Mesothelial cell of epicardium (in vitro differentiated cells): ENCODE results near the gene DNMT1. TPM values are rescaled to one million over a fixed set of nuclear protein-coding genes. Genes with fewer than 3 reads are reported as not detected.

Experiments
- DNase-seq, 2 experiments: peaks; one replicate each; pipeline ENCODE4 v3.0.0; 2021; ENCODE audit warnings: low spot score in 2 of 2; ENCODE audit not compliant: unreplicated experiment in 2 of 2
- H3K27ac Mint-ChIP-seq: 2 replicates; pipeline ENCODE4 v1.8.0; 2021; ENCODE audit warnings: mixed read lengths
- H3K27me3 Mint-ChIP-seq: 2 replicates; pipeline ENCODE4 v1.8.0; 2021; ENCODE audit warnings: low read depth, mixed read lengths
- H3K36me3 Mint-ChIP-seq: 2 replicates; pipeline ENCODE4 v1.8.0; 2021; ENCODE audit warnings: mixed read lengths
- H3K4me1 Mint-ChIP-seq: 2 replicates; pipeline ENCODE4 v1.8.0; 2021; ENCODE audit warnings: mixed read lengths
- H3K4me3 Mint-ChIP-seq: 2 replicates; pipeline ENCODE4 v1.8.0; 2021; ENCODE audit warnings: mild to moderate bottlenecking, moderate library complexity, mixed read lengths
- H3K9me3 Mint-ChIP-seq: 2 replicates; pipeline ENCODE4 v1.8.0; 2021; ENCODE audit warnings: mixed read lengths
- CTCF ChIP-seq: fragments of 200-600 bp; sonication (generic); IDR thresholded peaks from one replicate; pipeline ENCODE4 v1.5.0; 2021; ENCODE audit warnings: antibody characterized with exemption; ENCODE audit not compliant: unreplicated experiment
- total RNA-seq: library from RNA; stranded (reverse); gene quantifications from 3 replicates; pipeline ENCODE4 v1.2.1, GENCODE V29; 2021

DNMT1 gene
- total RNA-seq, 1 donor from 2014 or later = 110 TPM

- Mint-ChIP-seq H3K36me3 (peaks cover 21% of the 10 kb centered on the region), H3K4me1 (no peaks in the 10 kb centered on the region), H3K27ac (no peak overlapping the region), H3K27me3 (peaks cover 11% of the 10 kb centered on the region), H3K4me3 (no peak overlapping the region), H3K9me3 (peaks cover 5% of the 10 kb centered on the region)
- no peak for TF ChIP-seq CTCF
- DNase-seq = no peak
These were observed 102.7 kb downstream of the DNMT1 start for GRCh38 chr19:10091895-10092641.

- Mint-ChIP-seq H3K9me3 (peaks cover 5% of the 10 kb centered on the region), H3K27ac (no peak overlapping the region), H3K4me1 (no peaks in the 10 kb centered on the region), H3K4me3 (no peak overlapping the region), H3K27me3 (peaks cover 11% of the 10 kb centered on the region), H3K36me3 (peaks cover 21% of the 10 kb centered on the region)
- TF ChIP-seq CTCF = no peak
- no peak for DNase-seq
These were observed 103.4 kb downstream of the DNMT1 start for GRCh38 chr19:10091370-10091687.

- peaks cover 5% of the 10 kb centered on the region for H3K9me3 Mint-ChIP-seq
- H3K4me3 Mint-ChIP-seq = no peak overlapping the region
- peaks cover 21% of the 10 kb centered on the region for H3K36me3 Mint-ChIP-seq
- H3K27me3 Mint-ChIP-seq = peaks cover 15% of the 10 kb centered on the region
- no peaks in the 10 kb centered on the region for H3K4me1 Mint-ChIP-seq
- no peak for DNase-seq
- H3K27ac Mint-ChIP-seq = no peak overlapping the region
- TF ChIP-seq CTCF = no peak
These were observed 104.9 kb downstream of the DNMT1 start for GRCh38 chr19:10089801-10090375.

- no peaks in the 10 kb centered on the region for H3K4me1 Mint-ChIP-seq
- no peak for DNase-seq
- TF ChIP-seq CTCF = no peak
- H3K27me3 Mint-ChIP-seq = peaks cover 17% of the 10 kb centered on the region
- peaks cover 21% of the 10 kb centered on the region for H3K36me3 Mint-ChIP-seq
- H3K9me3 Mint-ChIP-seq = peaks cover 5% of the 10 kb centered on the region
- H3K27ac Mint-ChIP-seq = no peak overlapping the region
- H3K4me3 Mint-ChIP-seq = no peak overlapping the region
These were observed 105.7 kb downstream of the DNMT1 start for GRCh38 chr19:10088949-10089554.

- Mint-ChIP-seq H3K4me3 (peak overlapping the region; percentile 74), H3K36me3 (peaks cover 16% of the 10 kb centered on the region), H3K27ac (peak overlapping the region; percentile 11), H3K9me3 (no peaks in the 10 kb centered on the region), H3K27me3 (peaks cover 25% of the 10 kb centered on the region), H3K4me1 (no peaks in the 10 kb centered on the region)
- TF ChIP-seq CTCF = no peak
- no peak for DNase-seq
These were observed 107.3 kb downstream of the DNMT1 start for GRCh38 chr19:10087296-10088061.
